ENCODE results near the gene BCKDHB.

The BCKDHB gene

GRCh38 chr6:80154160-80154559, 47.7 kb downstream of the BCKDHB start:
- DNase-seq, result no peak

DNA sequence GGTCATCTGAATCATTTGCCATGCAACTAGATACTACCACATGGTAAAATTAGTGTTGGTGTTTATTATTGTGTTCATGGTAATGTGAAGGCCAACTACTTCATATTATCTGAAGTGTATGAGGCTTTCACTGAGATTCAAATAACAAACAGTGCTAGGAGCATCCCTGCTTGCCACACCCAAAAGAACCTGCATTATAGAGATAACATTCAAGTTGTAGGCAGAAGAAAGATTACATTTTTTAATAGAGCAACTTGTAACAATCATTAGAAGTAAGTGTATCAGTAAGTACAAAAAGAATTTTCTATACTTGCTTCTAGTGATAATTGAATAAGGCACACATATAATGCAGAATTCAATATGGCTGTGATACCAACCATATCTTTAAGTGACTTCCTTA, 49.8 kb downstream of the BCKDHB start:
- DNase-seq, result no peak

GRCh38 chr6:80158478-80158989, 52.1 kb downstream of the BCKDHB start:
- no peak for DNase-seq

DNA sequence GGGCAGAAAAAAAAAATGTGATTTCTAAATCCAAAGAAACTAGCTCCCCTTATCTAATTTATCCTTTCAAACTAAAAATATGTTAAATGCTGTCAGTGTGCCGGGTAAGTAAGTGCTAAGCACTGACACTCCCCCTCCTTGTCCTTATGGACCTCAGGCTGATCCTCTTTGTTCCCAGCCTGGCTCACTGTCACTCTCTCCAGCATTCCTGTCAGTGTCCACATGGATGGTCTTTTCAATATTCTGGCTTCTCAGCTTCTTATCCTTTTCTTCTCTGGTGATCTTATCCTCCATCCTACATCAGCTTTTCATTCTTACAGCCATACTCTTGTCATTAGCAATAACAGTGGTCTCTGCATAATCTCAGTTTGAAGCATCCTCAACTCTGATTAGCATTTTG, 55.0 kb downstream of the BCKDHB start:
- no peak for DNase-seq

DNA sequence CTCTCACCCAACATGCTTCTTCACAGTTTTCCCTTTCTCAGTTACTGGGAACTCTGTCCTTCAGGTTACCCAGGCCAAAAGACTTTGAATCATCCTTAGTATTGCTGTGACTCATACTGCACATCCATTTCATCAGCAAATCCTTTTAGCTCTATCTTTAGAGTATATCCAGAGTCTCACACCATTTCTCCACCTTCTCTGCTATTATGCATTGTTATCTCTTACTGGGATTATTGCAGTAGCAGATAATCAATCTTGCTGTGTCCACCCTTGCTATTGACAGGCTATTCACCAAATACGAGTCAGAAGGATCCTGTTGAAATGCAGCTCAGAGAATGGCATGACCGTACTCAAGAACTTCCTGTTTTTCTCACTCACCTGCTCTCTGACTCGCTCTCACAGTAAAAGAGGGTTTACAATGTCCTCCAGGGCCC, 57.3 kb downstream of the BCKDHB start:
- no peak for DNase-seq

- DNase-seq, result no peak
These were observed 58.7 kb downstream of the BCKDHB start for GRCh38 chr6:80165143-80165542.

- DNase-seq, result no peak
These were observed 59.3 kb downstream of the BCKDHB start for GRCh38 chr6:80165819-80166218.

DNA sequence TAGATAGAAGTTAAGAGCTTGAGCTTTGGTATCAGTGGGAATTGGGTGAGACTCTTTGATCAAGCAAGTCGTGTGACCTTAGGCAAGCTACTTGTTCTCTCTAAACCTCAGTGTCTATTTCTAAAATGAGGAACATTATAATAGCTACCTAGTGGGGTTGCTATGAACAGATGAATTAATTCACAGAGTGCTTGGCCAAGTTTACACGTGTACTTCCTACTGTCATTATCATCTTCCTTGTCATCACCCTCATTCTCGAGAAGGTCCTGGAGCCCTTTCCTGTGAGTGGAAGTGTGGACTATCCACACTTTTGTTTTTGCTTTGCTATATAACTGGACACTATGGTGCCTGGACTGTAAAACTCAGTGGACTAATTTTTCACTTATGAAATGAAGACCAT, 64.0 kb downstream of the BCKDHB start:
- DNase-seq, result no peak

GRCh38 chr6:80173411-80173810, 66.9 kb downstream of the BCKDHB start:
- DNase-seq, result no peak

DNA sequence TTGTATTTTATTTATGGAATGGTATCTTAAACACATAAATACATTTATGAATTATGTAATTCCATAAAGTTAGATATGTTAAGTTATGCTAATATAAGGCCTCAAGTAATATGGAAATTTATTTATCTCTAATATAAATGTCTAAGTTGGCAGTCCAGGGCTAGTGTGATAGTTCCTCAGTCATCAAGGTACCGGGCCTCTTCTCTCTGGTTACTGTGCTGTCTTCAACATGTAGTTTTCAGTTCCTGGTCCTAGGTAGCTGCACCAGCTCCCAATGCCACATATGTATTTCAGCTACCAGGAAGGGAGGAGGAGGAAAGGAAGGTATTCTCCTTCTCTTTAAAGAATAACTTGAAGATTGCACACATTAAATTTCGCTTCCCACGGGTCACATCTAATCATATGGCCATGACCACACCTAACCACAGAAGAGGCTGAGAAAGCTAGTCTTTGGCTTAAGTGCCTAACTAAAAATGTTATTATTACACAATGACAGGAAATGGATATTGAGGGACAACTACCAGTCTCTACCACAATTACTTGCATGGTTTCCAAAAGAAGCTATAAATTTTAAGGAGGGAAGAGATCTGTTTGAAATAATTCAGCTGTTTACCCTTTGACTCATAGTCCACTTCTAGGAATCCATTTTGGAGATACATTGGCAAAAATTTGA, 68.6 kb downstream of the BCKDHB start:
- no peak for DNase-seq

DNA sequence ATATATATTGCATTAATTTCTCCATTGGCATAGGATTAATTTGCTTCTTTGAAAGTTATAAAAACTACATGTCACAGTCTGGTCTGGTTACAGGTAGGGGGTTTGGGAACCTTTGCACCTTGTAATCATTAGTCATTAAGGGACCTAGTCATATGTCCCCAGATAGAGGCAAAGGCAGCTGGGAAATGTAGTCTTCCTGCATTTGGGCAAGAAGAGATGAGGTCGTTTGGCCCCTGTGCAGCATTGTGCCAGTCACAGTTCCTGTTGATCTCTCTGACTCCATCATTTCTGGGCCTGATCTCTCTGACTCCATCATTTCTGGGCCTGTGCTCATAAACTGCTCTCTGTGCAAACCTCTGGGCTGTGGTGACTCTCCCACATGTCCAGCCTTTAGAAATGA, 73.2 kb downstream of the BCKDHB start:
- no peak for DNase-seq

- no peak for DNase-seq
These were observed 75.0 kb downstream of the BCKDHB start for GRCh38 chr6:80181352-80182081.

- no peak for DNase-seq
These were observed 75.8 kb downstream of the BCKDHB start for GRCh38 chr6:80182308-80182707.

DNA sequence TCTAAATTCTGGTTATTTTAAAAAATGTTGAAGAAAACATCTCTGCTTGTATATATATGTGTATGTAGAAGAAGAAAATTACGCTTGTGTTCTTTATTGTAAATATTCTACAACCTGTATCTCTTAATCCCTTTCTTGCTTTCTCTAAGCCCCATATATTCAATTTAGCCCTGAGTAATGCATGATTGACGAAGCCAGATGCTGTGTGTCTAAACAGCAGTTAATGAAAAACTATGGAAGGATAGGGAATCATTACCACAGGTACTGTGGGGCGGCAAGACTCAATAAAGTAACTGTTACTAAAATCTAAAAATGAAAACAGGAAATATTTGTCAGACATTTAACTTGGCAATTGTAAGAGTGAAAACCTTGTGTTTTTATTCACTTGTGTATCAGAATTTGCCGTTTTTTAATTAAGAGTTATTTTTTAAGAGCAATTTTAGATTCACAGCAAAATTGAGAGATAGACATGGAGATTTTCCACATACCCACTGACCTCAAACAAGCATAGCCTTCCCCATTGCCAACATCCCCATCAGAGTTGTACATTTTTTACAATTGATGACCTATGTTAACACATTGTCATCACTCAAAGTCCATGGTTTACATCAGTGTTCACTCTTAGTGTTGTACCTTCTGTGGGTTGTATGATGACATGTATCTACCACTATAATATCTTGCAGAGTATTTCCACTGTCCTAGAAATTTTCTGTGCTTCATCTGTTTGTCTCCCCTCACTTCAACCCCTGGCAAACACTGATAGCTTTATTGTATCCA, 76.7 kb downstream of the BCKDHB start:
- DNase-seq, result no peak

DNA sequence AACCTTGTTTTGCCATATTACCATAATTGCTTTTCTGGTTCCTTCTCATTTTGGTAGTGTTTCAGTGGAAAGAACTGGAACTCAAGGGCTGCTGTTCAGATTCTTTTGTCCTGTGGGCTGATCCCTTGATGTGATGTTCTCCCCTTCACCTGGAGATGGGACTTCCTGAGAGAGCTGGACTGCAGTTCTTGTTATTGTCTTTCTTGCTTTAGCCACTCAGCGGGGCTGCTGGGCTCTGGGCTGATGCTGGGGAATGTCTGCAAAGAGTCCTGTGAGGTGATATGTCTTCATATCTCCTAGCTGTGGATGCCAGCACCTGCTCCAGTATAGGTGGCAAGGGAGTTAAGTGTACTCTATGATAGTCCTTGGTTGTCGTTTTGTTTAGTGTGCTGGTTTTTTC, 79.0 kb downstream of the BCKDHB start:
- no peak for DNase-seq

DNA sequence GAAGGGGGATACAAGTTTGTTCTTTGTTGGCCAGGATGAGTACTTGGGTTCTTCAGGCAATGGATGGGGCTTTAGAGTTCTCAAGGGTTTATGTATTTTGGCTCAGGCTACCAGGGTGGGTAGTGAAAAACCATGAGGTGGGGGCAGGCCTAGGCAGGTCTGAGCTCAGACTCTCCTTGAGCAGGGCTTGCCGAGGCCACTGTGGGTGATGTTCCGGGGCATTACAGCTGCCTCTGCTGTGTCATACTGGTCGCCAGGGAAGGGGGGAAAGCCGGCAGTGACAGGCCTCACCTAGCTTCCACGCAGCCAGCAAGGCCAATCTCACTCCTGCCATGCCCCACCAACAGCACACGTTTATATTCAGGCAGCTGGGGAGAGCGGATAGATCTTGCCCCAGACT, 79.6 kb downstream of the BCKDHB start:
- no peak for DNase-seq

GRCh38 chr6:80196906-80197305, 90.4 kb downstream of the BCKDHB start:
- no peak for DNase-seq

DNA sequence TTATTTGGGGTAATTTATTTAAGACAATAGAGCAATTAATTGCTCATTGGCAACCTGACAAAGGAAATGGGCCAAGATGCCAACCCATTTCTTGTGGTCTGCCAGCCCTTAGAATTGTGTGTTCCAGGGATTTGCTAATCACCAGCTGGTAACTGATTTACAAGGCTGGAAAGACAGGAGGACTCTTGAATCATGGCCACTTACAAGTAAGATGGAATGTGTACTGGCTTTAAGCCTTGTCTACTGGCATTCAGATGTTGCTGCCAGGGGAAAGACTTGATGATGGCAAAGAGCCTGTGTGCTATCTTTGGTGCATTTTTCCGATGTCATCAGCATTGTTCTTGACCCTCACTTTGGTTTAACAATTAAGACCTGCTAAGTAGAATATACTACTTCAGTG, 91.0 kb downstream of the BCKDHB start:
- no peak for DNase-seq

DNA sequence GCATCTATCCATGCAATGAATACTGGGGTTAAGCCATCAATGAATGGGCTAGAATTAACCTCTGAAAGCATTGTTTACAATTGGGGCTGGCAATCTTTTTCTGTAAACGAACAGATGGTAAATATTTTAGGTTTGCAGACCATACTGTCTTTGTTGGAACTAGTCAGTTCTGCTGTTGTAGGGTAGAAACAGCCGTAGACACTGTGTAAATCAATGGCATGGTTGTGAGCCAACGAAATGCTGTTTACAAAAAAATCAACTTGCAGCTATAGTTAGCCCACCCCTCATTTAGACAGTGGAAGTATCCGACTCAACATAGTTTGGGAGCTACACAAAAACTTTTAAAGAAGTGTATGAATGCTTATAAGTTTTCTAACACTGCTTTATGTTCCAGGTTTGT, 91.5 kb downstream of the BCKDHB start:
- DNase-seq, result no peak

GRCh38 chr6:80203283-80203682, 96.8 kb downstream of the BCKDHB start:
- DNase-seq, result no peak

GRCh38 chr6:80205404-80205803, 98.9 kb downstream of the BCKDHB start:
- no peak for DNase-seq

- no peak for DNase-seq
These were observed 100.3 kb downstream of the BCKDHB start for GRCh38 chr6:80206758-80207157.

DNA sequence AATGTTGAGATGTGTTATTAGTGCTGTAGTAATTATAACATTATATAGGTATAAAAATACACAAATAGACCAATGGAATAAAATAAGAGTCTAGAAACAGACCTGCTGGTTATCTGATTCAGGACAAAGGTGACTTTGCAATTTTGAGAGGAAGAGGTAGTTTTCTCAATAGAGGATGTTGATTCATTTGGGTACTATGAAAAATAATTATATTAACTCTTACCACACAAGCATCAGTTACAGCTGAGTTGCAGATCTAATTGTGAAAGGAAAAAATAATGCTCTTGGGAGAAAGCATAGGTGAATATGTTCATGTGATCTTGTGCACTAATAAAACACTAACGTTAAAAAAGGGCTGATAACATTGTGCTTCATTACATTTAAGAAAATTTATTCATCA, 103.0 kb downstream of the BCKDHB start:
- DNase-seq, result no peak

- DNase-seq, result no peak
These were observed 104.1 kb downstream of the BCKDHB start for GRCh38 chr6:80210618-80211017.

All from amniotic stem cell (primary cell).